GM19467 (cell line): ENCODE results near the gene TMCC1.
"Not testable (repeated sequence)": the region's sequence is repeated elsewhere in the genome, so short reads cannot be mapped to it uniquely, and the experiment has no call there.

Source experiments
- ATAC-seq: cut with Tn5 transposase; IDR thresholded peaks from one replicate; pipeline ENCODE4 v1.9.1; 2021; ENCODE audit warnings: mild to moderate bottlenecking, moderate library complexity; ENCODE audit not compliant: unreplicated experiment

TMCC1 gene

DNA sequence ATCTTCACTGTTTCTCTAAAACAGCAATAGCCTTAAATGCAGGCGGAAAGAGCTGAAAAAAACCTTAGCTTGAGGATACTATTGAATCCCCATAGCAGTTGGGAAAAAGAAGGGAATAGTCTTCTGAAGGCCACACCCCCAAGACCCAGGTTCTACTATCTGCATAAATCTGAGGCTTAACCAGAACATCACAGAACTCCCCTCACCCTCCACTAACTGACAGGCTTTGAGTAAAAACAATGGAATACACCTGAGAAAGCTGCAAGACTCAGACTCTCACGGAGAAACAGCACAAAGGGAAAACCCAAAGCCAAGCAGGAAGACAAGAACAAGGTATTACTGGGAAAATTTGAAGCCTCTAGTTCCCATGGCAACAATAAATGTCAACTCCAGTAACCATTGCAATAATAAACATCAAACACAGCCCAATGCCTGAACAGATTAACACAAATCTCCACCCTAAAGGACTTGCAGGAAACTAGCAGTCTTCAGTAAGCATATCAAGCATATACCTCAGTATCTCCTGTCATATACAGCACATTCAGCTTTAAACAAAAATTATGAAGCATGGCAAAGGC is 56.4 kb downstream of the TMCC1 start:
- no peak for ATAC-seq

DNA sequence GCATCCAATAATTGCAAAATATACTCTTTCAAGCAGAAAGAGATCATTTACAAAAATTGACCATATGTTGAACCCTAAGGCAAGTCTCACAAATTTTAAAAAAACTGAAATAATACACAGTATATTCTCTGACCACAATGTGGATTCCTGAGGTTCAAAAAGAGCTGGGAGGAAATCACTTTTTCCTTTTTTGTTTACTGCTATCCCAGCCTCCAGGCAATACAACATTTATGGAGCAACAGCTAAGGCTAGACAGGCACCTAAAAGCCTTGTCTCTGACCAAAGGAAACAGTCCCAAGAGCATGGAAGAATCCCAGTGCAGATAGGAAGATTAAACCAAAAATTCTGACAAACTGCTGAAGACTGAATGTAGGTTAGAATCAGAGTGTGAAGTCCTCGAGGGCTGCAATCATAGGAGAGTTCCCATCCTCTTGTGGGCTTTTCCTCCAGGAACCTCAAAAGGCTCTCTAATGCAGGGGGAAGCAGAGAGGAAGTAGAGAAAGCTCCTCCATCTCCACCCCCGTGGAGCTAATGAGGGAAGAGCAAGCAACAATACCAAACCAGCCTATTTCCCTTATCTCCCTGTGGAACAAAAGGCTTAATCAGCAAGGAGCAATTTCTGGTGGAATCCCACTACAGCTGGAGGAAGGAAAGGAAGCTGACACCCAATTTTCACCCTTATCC is 57.0 kb downstream of the TMCC1 start:
- ATAC-seq, result no peak

DNA sequence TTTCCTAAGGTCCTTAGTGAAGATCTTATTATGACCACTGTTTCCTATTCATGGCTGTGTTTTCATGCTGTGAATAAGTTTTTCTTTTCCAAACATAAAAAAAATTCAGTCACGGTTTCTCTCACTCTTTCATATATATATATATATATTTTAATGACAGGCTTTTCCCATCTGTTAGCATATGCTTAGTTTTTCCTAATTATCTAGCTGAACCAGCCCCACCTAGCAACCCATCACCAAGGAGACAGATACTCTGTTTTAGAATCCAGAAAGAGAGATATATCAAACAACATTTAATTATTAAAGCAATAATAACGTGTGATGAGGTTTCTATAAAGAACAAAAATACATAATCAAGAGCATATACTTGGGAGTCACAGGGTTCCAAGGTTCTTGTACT is 58.3 kb downstream of the TMCC1 start:
- no peak for ATAC-seq

DNA sequence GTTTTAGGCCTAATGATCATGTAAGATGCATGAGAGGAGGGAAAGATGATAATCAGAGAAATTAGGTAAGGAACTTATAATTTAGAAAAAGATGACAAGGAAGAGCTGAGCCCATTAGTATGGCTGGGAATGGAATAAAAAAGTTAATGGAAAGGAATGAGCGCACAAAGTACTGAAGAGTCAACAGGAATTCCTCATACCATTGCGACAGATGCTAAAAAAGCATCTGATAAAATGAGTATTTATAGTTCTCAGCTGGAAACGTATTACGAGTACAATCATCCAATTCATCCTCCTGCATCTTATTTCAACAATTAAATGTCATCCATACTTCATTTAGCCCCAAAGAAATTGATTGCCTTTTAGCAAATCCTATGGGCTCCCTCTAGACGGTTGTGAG is 58.9 kb downstream of the TMCC1 start:
- ATAC-seq, result no peak

DNA sequence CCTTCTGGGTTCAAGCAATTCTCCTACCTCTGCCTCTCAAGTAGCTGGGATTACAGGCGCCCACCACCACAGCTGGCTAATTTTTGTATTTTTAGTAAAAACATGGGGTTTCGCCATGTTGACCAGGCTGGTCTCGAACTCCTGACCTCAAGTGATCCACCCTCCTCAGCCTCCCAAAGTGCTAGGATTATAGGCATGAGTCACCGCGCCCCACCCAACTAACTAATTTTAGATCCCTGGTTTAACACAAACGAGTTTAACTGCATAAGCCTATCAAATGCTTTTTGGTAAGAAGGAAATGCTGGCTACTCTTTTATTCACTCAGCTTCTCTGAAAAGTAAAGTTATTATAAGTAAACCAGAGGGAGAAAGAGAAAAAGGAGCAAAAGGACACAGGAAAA is 61.6 kb downstream of the TMCC1 start:
- not testable (repeated sequence) for ATAC-seq

DNA sequence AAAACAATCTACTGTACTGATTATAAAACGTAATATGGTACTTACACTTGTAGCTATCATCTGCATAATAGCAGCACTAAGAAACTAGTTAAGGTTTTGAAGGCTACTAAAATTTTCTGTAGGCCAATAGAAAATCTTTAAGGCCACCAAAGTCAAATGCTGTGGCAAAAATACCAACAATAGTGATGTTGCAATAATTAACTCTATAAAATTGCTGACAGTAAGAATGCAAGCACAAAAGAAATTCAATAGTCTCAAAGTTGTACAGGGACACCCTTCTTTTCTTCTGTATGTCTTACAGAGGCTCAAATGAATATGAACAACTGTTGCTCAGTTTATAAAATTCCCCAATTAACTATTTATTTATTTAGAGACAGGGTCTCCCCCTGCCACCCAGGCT is 62.0 kb downstream of the TMCC1 start:
- ATAC-seq, result no peak

DNA sequence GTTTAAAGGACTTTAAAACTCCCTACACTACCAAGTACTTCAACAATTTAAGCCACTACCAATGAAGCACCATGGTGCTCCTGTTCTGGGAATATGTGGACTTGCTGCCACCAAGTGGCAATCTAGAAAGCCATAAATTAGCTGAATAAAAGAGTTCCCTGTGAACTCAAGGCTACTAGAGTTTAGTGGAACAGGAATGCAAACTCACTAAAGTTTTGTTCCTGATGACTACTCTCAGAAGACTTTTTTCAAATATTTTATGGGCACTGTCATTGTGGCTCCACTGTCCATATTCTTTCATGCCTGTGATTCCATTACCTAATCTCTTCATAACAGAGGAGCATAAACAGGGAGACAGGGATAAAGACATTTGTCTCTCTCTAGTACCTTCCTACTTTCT is 63.9 kb downstream of the TMCC1 start:
- no peak for ATAC-seq

DNA sequence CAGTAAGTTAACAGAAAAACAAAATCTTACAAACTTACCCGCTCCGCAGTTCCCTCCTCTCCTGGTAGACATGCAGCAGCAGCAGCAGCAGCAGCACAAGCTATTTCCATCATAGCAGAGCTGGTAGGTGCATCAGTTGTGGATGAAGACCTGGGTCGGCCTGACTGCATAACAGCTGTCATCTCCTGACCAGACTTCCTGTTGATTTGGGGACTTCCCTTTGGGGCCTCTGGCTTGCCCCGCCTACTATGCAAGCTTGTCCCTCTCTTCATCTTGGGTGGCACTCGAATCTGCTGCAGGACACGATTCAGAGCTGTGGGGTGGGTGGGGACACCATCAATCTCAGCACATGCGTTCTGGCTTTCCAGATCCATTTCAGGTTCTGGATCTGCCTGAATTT is 65.7 kb downstream of the TMCC1 start:
- ATAC-seq, result peak; percentile 80

DNA sequence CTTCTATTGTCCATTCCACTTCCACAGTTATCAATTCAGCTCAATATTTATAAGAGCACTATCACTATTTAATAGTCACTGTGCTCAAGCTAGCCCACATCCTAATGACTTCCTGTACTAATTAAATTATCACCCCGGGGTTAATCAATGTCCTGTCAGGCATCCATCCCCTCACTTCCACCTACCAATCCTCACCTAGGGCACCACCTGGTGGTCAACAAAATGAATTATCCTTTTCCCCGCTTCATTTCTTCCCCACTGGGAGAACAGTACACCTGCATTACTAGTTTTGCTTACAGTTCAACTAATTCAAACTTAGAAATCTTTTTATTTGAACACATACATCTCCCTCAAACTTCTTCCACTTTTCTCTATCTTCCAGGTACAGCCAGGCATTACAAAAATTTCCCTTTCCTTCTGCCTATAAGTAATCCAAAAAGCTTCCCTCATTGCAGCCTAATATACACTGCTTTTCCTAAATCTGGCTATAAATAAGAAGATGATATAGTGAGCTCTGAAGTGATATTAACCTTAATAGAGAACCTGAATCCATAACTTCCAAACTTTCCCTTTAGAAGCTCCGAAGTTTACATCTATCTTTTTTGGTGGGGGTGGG is 68.5 kb downstream of the TMCC1 start:
- ATAC-seq, result no peak

DNA sequence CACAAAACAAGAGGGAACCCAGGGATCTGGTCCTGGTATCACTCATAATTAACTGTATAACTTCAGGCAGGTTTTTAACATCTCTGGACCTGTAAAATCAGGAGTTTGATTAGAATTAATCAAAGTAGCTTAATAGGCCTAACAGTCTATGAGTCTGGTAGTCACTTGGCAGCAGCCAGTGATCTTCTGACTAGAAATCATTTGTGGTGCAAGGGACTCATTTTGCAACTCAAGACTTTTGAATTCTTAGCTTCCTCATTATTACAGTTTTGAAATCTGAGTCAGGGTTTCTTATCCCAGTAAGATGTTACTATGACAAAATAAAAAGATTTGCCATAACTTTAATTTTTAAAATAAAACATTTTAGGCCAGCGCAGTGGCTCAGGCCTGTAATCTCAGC is 70.8 kb downstream of the TMCC1 start:
- no peak for ATAC-seq

DNA sequence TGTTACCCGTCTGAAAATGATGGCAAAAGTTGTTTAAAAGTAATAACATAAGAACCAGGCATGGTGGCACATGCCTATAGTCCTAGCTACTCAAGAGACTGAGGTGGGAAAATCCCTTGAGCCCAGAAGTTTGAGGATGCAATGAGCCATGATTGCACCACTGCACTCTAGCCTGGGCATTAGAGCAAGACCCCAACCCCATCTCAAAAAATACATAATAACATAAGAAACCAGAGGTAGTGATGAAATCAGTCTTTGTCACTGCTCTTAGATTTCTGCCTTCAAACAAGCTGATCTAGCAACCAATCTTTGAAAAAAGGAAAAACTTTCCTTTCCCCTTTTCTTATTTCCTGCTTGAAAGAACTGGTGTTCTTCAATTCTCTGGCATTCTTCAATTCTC is 71.3 kb downstream of the TMCC1 start:
- ATAC-seq, result no peak

DNA sequence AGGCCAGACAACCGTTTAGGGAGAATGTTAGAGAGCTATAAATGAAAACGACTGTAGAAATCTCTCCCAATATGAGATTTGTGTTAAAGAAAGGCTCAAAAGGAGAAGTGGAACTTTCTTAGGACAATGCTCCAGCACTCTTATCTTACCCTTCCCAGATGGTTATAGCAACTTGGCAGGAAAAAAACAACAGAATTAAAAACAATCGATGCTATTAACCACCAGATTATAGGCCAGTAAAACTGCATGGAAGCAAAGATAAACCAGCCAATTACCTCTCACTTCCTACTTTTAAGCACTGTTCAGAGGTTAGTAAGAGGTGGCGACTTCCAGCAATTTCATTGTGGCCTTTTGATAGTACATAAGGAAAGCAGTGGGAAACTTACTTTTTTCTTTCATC is 72.9 kb downstream of the TMCC1 start:
- no peak for ATAC-seq

DNA sequence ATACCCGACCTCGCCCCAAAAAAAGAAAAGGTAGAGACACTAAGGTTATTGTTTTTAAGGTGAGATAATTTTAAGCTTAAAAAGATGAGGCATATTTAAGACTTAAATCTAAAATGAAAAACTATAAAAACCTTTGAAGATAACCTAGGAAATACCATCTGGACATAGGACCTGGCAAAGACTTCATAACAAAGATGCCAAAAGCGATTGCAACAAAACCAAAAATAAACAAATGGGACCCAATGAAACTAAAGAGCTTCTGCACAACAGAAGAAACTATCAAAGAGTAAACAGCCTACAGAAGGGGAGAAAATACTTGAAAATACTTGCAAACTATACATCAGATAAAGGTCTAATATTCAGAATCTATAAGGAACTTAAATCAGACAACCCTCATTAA is 80.9 kb downstream of the TMCC1 start:
- ATAC-seq, result no peak

DNA sequence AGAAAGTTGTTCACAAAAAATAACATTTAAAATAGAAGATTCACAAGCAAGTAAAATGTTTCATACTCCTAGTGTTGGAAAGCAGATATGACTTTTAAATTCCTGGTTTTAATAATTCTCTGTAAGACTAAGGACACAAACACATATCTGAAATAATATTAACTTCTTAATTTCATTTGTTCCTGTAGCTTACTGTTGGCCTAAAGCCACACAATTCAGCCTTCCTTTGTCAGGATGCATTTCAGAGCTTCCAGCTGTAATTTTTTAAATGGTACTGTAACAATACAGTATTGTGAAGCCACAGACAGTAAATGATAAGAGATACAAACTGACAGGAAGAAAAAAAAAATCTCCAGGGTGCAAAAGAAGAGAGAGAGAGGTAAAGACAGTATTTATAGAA is 84.2 kb downstream of the TMCC1 start:
- no peak for ATAC-seq

DNA sequence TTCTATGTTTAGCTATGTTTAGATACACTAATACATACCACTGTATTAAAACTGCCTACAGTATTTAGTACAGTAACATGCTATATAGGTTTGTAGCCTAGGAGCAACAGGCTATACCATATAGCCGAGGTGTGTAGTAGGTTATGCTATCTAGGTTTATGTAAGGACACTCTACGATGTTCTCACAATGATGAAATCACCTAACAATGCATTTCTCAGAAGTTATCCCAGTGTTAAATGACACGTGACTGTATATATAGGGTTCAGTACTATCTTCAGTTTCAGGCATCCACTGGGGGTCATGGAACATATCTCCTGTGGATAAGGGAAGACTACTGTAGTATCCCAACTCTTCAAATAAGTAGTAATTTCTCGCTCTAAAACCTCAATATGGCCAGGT is 97.4 kb downstream of the TMCC1 start:
- no peak for ATAC-seq

DNA sequence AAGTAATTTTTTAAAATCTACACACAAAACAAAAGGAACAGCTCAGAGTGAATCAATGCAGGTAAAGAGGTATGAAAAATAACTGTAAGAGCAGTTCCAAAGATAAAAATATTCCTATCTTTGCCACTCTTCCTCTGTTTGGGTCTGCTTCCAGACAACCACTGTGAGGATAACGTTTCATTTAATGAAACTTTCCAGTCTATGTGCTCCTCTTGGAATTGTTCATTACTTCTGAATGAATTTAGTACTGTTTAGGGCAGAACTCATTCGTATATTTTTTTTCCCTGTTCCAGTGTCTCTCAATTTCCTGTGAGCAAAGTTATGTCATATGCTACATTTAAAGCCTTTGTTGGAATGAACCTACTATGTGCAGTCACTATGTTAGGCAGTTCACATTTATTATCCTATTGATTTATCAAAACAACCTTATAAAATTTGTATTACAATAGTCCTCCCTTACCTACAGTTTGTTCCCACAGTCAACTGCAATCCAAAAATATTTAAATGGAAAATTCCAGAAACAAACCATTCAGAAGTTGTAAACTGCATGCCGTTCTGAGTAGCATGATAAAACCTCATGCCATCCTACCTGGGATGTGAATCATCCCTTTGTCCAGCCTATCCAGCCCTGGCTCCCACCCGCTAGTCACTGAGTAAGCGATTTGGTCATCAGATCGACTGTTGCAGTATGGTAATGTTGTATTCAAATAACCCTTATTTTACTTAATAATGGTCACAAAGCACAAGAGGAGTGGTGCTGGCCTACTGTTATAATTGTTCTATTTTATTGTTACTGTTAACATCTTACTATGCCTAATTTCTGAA is 98.1 kb downstream of the TMCC1 start:
- ATAC-seq, result no peak

DNA sequence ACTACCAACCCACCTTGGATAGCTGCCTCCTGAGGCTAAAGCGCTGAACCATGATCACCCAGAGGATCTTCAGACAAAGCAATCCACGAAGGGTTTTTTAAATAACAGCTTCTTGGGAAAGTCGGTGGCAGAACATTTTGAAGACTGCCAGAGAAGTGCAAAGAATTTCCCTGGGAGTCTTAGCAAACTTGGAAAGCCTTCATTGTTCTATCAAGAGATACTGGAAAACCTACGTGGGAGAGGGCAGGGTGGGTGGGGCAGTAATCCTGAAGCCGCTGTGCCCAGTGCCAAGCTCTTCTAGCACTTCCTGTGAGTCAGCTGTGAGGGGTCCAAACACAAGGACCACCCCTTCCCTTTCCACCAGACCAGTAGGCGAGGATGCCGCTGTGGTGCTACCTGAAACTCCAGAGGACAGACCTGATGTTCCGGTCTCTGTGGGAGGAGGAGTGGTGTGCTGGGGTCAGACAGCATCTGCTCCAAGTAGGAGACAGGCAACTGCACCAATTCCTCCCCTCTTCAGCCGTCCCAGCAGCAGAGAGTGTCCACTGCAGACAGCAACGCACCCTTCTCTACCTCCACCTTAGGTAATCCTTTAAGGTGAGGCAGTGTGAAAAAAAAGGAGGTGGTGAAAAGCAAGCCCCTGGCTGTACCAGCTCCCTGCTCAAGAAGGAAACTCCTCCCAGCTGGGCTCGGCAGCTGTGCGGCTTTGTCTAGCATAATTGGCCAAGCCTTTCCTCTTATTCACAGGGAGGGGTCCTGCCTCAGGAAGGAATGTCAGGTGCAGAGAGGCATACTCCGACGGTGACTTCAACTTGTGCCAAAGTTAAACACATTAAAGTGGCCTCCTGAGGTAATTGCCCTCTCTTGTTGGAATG is 99.0 kb downstream of the TMCC1 start:
- no peak for ATAC-seq

DNA sequence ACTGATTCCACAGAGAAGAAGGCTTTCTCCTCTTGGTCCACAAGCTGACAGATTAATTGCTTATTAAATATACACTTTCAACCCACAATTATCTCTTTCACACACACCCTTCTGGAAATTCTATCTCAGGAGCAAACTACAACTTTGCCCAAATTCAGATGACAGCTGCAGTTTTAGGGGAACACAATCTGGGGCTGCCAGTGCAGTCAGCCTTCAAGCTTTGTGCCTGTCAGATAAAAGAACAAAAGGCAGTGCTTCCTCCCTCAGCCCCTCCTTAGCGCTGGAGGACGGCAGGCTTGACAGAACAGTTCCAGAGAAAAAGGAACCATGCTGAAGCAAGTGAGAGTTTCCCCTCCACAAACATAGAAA is 99.6 kb downstream of the TMCC1 start:
- no peak for ATAC-seq

DNA sequence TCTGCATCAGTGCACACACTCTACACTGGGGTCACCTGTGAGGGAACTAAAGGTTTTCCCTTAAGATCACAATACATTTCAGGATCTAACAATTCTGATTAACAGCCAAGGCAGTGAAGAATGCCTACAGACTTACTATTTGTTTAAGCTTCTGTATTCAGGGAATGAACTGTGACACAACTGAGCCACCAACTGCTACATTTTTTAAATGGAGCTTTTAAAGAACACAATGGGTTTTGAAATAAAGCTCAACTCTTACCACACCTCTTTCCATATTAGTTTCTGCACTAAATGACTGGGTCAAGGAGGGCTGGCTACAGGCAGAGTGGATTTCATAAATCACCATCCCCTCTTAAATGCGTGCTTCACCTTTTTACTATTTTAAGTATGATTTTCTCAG is 100.2 kb downstream of the TMCC1 start:
- no peak for ATAC-seq

DNA sequence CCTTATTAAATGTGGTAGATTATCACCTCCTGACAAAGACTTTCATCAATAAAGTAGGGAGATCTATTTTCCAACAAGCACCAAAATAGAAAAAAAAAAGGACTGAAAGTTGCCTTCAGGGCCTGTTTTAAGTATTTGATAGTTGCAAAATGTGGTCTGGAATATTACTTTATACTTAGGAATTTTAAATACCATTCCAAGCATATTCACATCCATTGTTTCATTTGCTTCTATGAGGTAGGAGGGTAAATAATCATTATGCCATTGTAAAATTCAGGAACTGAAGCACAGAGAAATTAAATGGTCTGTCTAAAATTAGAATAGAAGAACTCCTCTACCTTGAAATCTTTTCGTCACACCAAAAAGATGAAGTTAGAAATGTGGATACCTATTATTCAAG is 110.0 kb downstream of the TMCC1 start:
- ATAC-seq, result no peak

DNA sequence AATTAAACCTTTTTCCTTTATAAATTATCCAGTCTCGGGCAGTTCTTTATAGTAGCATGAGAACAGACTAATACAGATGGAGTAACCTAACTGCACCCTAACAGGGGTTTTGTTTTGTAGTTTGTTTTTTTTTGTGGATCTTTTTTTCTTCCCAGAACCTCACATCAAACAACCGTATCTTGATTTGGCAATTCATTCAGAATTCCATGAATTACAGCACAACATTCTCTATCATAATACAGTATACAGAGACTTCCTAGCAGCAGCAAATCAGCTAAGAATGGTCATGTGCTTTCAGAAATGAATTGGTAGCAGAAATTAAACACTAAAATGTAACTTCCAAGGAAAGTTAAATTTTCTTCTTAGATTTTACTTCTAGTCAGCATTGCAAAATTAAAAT is 114.6 kb downstream of the TMCC1 start:
- no peak for ATAC-seq
